Endothelial cell of umbilical vein (primary cell): ENCODE measurements around the gene BRCA1. TPM values are rescaled to one million over a fixed set of nuclear protein-coding genes. Genes with fewer than 3 reads are reported as not detected.

Experiments used
- BruUV-seq: library from RNA; stranded (reverse); fragments of 400-500 nt; replicated peaks from 2 replicates; lab custom pipeline; 2021; lab: Mats Ljungman, UMichigan
- CTCF ChIA-PET: fragments of 300-600, 350-600 bp; sonication (Branson Sonifier 250); formaldehyde crosslinking; loops from one replicate; lab custom pipeline; 2021; ENCODE audit warnings: antibody characterized with exemption, inconsistent platforms; lab: Charles Lee
- POLR2A ChIA-PET: fragments of 300-600, 350-600 bp; sonication (Branson Sonifier 250); formaldehyde crosslinking; loops from one replicate; lab custom pipeline; 2021; ENCODE audit warnings: antibody characterized with exemption, inconsistent platforms; lab: Charles Lee
- DNase-seq: peaks from one replicate; pipeline ENCODE4 v3.0.0-alpha.2; 2011; ENCODE audit warnings: low read depth, low spot score
- FAIRE-seq: peaks from 2 replicates; lab custom pipeline; 2011; peaks lifted over from hg19 to GRCh38; lab: Jason Lieb, UNC
- H2AFZ ChIP-seq: 2 replicates; pipeline ENCODE4 v1.6.0; 2012; ENCODE audit warnings: low read depth, low read length, control low read depth, inconsistent platforms
- H3K27ac ChIP-seq: 2 replicates; pipeline ENCODE4 v1.5.1; 2011; ENCODE audit warnings: low read depth, mild to moderate bottlenecking, control low read depth, low read length, moderate library complexity; ENCODE audit not compliant: insufficient read depth
- H3K27me3 ChIP-seq, 2 experiments: 2 replicates each; pipeline versions ENCODE4 v1.6.0 to v1.6.1; 2011; ENCODE audit warnings: low read length in 2 of 2, mixed read lengths in 1 of 2; ENCODE audit not compliant: control insufficient read depth in 2 of 2, insufficient read depth in 2 of 2
- H3K36me3 ChIP-seq, 2 experiments: 2 replicates in 1 of 2; 3 replicates in 1 of 2; pipeline ENCODE4 v1.5.1; 2011; ENCODE audit warnings: low read length in 2 of 2, mild to moderate bottlenecking in 1 of 2, moderate library complexity in 1 of 2; ENCODE audit not compliant: control insufficient read depth in 2 of 2, insufficient read depth in 2 of 2; ENCODE audit errors: extremely low read depth in 1 of 2
- H3K4me1 ChIP-seq: 3 replicates; pipeline ENCODE4 v1.5.1; 2011; ENCODE audit warnings: mild to moderate bottlenecking, low read length; ENCODE audit not compliant: control insufficient read depth, insufficient read depth; ENCODE audit errors: extremely low read depth
- H3K4me2 ChIP-seq: 2 replicates; pipeline ENCODE4 v1.6.1; 2011; ENCODE audit warnings: low read length, control low read depth, mixed read lengths; ENCODE audit not compliant: insufficient read depth
- H3K4me3 ChIP-seq, 3 experiments: fragments of 200-600 bp in 1 of 3; sonication (generic), shearing (Covaris generic) in 1 of 3; replicated peaks in 1 of 3; 2 replicates each; pipeline ENCODE4 v1.5.1; 2011 to 2016; ENCODE audit warnings: control low read depth in 3 of 3, low read length in 3 of 3, mild to moderate bottlenecking in 2 of 3, inconsistent platforms in 1 of 3, low read depth in 1 of 3, moderate library complexity in 1 of 3; ENCODE audit not compliant: insufficient read depth in 1 of 3
- H3K79me2 ChIP-seq: 2 replicates; pipeline ENCODE4 v1.6.0; 2012; ENCODE audit warnings: low read length, inconsistent platforms; ENCODE audit not compliant: control insufficient read depth, insufficient read depth
- H3K9ac ChIP-seq: replicated peaks from 2 replicates; pipeline ENCODE3; 2011; ENCODE audit warnings: low read length, control low read depth; ENCODE audit not compliant: insufficient read depth; ENCODE audit errors: extremely low read depth
- H3K9me1 ChIP-seq: replicated peaks from 3 replicates; pipeline ENCODE4 v1.6.0; 2011; ENCODE audit warnings: mild to moderate bottlenecking, low read length; ENCODE audit not compliant: control insufficient read depth, insufficient read depth; ENCODE audit errors: extremely low read depth
- H3K9me3 ChIP-seq: replicated peaks from 2 replicates; pipeline ENCODE4 v1.5.1; 2012; ENCODE audit warnings: low read length, inconsistent platforms; ENCODE audit not compliant: control insufficient read depth, insufficient read depth
- H4K20me1 ChIP-seq: replicated peaks from 2 replicates; pipeline ENCODE3; 2011; ENCODE audit warnings: mild to moderate bottlenecking, low read length; ENCODE audit not compliant: control insufficient read depth, insufficient read depth; ENCODE audit errors: extremely low read depth
- CTCF ChIP-seq, 2 donors: IDR thresholded peaks; 1 replicate in 1 of 2; 2 replicates in 1 of 2; pipeline ENCODE4 v1.5.1; 2011; ENCODE audit warnings: low read length in 2 of 2, mild to moderate bottlenecking in 2 of 2, moderate library complexity in 2 of 2, control low read depth in 1 of 2, inconsistent platforms in 1 of 2, low read depth in 1 of 2; ENCODE audit not compliant: insufficient read depth in 1 of 2; ENCODE audit errors: extremely low read depth in 1 of 2
- EZH2 ChIP-seq: IDR thresholded peaks from 2 replicates; pipeline ENCODE4 v1.6.1; 2012; ENCODE audit warnings: borderline replicate concordance, low read depth, mild to moderate bottlenecking, moderate library complexity, low read length, inconsistent platforms; ENCODE audit not compliant: severe bottlenecking
- FOS ChIP-seq: IDR thresholded peaks from 2 replicates; pipeline ENCODE4 v1.6.1; 2011; ENCODE audit warnings: mild to moderate bottlenecking, low read length, moderate library complexity, borderline replicate concordance; ENCODE audit not compliant: insufficient read depth
- GATA2 ChIP-seq: IDR thresholded peaks from 2 replicates; pipeline ENCODE4 v1.7.0; 2011; ENCODE audit warnings: low read depth, mild to moderate bottlenecking, moderate library complexity, mixed read lengths, low read length; ENCODE audit not compliant: insufficient read length, insufficient read depth
- JUN ChIP-seq: IDR thresholded peaks from 2 replicates; pipeline ENCODE4 v1.6.1; 2011; ENCODE audit warnings: borderline replicate concordance, low read depth; ENCODE audit not compliant: insufficient read length, insufficient read depth
- MAX ChIP-seq: IDR thresholded peaks from 2 replicates; pipeline ENCODE4 v1.6.1; 2011; ENCODE audit not compliant: insufficient read depth, insufficient read length
- MYC ChIP-seq: IDR thresholded peaks from one replicate; pipeline ENCODE4 v1.6.1; 2011; ENCODE audit warnings: mild to moderate bottlenecking, low read depth, low read length
- POLR2A ChIP-seq: IDR thresholded peaks from 2 replicates; pipeline ENCODE4 v1.6.1; 2012; ENCODE audit warnings: low read depth, mild to moderate bottlenecking, control low read depth, low read length
- POLR2AphosphoS5 ChIP-seq: IDR thresholded peaks from 2 replicates; pipeline ENCODE4 v1.6.1; 2012; ENCODE audit warnings: low read depth, mild to moderate bottlenecking, control low read depth, low read length, moderate library complexity; ENCODE audit not compliant: insufficient read depth
- dilution Hi-C: fragments of 300-500 bp; cut with MboI; formaldehyde crosslinking; loops from one replicate; pipeline ENCODE4 v1.15.0; 2019; ENCODE audit warnings: low sequenced_read_pairs; ENCODE audit not compliant: extremely low pct_ligation_motif_present
- intact Hi-C: fragments of 100-400 bp; cut with micrococcal nuclease; formaldehyde crosslinking; loops from one replicate; pipeline ENCODE4 v1.10.0; 2022
- polyA plus RNA-seq, 4 experiments: library from polyadenylated mRNA; depleted of rRNA in 3 of 4; stranded (reverse) in 3 of 4; unstranded in 1 of 4; fragments of >200 nt; gene quantifications; 2 replicates each; pipeline versions ENCODE4 v1.2.1 to v1.2.3, GENCODE V29; 2011 to 2012; ENCODE audit warnings: missing spikeins in 1 of 4
- total RNA-seq: library from RNA; stranded (reverse); gene quantifications from 2 replicates; pipeline ENCODE4 v1.2.3, GENCODE V29; 2021

BRCA1 gene
- total and polyA plus RNA-seq, 2 donors (not counting 3 experiments of a cell fraction or from before 2014, with no cell fraction given) = 14.3 to 29.0 TPM

- Histone ChIP-seq H3K27me3 (no peaks in the 10 kb centered on the region), H3K36me3 (peaks cover 0 to 2% of the 10 kb centered on the region in 2 experiments), H3K79me2 (no peaks in the 10 kb centered on the region), H2AFZ (no peak overlapping the region), H3K27ac (no peak overlapping the region), H3K9me3 (no peaks in the 10 kb centered on the region), H3K4me3 (no peak overlapping the region), H4K20me1 (no peaks in the 10 kb centered on the region), H3K9ac (no peak overlapping the region), H3K4me2 (no peak overlapping the region), H3K4me1 (no peaks in the 10 kb centered on the region), H3K9me1 (no peaks in the 10 kb centered on the region)
- dilution Hi-C loops = no loop called here
- no peak for DNase-seq
- no TSS peak for BruUV-seq
- TF ChIP-seq JUN = no peak
- TF ChIP-seq MAX = no peak
- no peak for TF ChIP-seq EZH2
- TF ChIP-seq POLR2AphosphoS5 = no peak
- no peak for TF ChIP-seq GATA2
- TF ChIP-seq MYC = no peak
- no peak for TF ChIP-seq FOS
- TF ChIP-seq CTCF (IDR thresholded peaks at IDR 0.05; ENCODE audit: extremely low read depth in 1 of 2, insufficient read depth in 1 of 2, low read depth in 1 of 2, low read length in 2 of 2) = no peak
- TF ChIP-seq POLR2A = no peak
- no peak for FAIRE-seq
- POLR2A ChIA-PET = interaction anchor here (0.6 to 0.7 kb wide), 2 partner anchors 15 to 221 kb away, joined by 3 read pairs; no protein-coding TSS in a partner anchor
- intact Hi-C loops = no loop called here
- CTCF ChIA-PET = interaction anchor here (1.2 kb wide), 1 partner anchor 103 kb away, joined by 3 read pairs; no protein-coding TSS in a partner anchor
Measured at GRCh38 chr17:43068570-43069367, 56.4 kb downstream of the BRCA1 start.
